HG02678 (cell line): ENCODE data around the gene TIE1.

Experiments
- ATAC-seq: cut with Tn5 transposase; IDR thresholded peaks from one replicate; pipeline ENCODE4 v1.9.1; 2021; ENCODE audit warnings: mild to moderate bottlenecking, moderate library complexity; ENCODE audit not compliant: unreplicated experiment

TIE1 gene

GRCh38 chr1:43300378-43301094 lies at the start of gene TIE1:
TIE1 (plus strand) TSS chr1:43300982; CDS start chr1:43301072, 90 bp downstream.
- no peak for ATAC-seq

- no peak for ATAC-seq
These were observed 49.8 kb upstream of the TIE1 start for GRCh38 chr1:43251024-43251423.

- no peak for ATAC-seq
These were observed 48.6 kb upstream of the TIE1 start for GRCh38 chr1:43252225-43252624.

GRCh38 chr1:43253173-43253572 lies 47.6 kb upstream of the TIE1 start:
- ATAC-seq: no peak

- ATAC-seq: no peak
These were observed 46.9 kb upstream of the TIE1 start for GRCh38 chr1:43253876-43254275.

- ATAC-seq: no peak
These were observed 45.2 kb upstream of the TIE1 start for GRCh38 chr1:43255438-43256210.

- ATAC-seq: no peak
These were observed 43.9 kb upstream of the TIE1 start for GRCh38 chr1:43256675-43257570.

GRCh38 chr1:43258370-43258769 lies 42.4 kb upstream of the TIE1 start:
- ATAC-seq: no peak

GRCh38 chr1:43265431-43265830 lies 35.4 kb upstream of the TIE1 start:
- ATAC-seq: no peak

- no peak for ATAC-seq
These were observed 33.9 kb upstream of the TIE1 start for GRCh38 chr1:43266881-43267280.

- no peak for ATAC-seq
These were observed 33.4 kb upstream of the TIE1 start for GRCh38 chr1:43267291-43267805.

GRCh38 chr1:43267818-43268425 lies 32.9 kb upstream of the TIE1 start:
- ATAC-seq: no peak

- no peak for ATAC-seq
These were observed 31.0 kb upstream of the TIE1 start, which contains the start of gene TMEM125 for GRCh38 chr1:43269627-43270375. TMEM125 (plus strand) TSS chr1:43269983; CDS start chr1:43272723, 2,740 bp downstream.

- ATAC-seq: no peak
These were observed 30.2 kb upstream of the TIE1 start for GRCh38 chr1:43270421-43271095.

- ATAC-seq: no peak
These were observed 29.3 kb upstream of the TIE1 start for GRCh38 chr1:43271186-43272118.

GRCh38 chr1:43272161-43272560 lies 28.6 kb upstream of the TIE1 start:
- ATAC-seq: no peak

- no peak for ATAC-seq
These were observed 27.9 kb upstream of the TIE1 start for GRCh38 chr1:43272576-43273571.
